Measurements from ENCODE around the gene EDIL3.
"Not testable (repeated sequence)": the region's sequence is repeated elsewhere in the genome, so short reads cannot be mapped to it uniquely, and the experiment has no call there.

Gene EDIL3

DNA sequence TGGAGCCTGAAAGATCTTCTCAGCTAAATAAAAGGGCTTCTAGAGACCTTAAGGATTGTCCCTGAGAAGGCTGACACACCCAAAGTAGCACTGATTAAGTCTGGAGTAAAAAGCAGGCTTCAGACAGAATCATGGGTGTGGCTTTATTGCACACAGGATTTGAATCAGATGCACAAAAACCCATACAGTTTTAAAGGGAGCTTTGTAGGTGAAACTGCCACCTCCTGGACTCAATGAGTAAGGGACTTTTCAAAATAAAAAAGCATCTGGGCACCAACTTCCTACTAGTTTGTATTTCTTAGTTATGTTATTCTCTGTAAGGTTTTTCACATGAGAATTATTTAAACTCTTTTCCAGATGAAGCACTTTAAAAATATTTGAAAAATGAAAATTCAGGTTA is 129.4 kb downstream of the EDIL3 start:
- DNase-seq, result no peak

DNA sequence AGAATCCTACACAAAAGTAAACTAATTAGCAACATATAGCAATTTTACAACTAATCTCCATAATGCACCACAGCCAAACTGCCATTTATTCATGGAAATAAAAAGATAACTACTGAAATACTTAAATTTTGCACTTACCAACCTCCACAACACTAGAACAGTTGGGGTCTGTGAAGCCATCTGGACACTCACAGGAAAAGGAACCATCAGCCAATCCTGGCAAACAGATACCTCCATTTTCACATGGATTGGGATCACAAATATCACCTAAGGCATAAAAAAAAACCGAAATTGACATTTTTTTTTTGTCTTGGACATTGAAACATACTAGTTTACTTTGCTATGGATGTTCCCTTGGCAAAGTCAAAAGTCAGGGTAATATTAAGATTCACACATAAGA is 130.7 kb downstream of the EDIL3 start:
- no peak for DNase-seq

GRCh38 chr5:84251503-84251902 is 133.2 kb downstream of the EDIL3 start:
- DNase-seq, result no peak

- DNase-seq, result no peak
These were observed 134.6 kb downstream of the EDIL3 start for GRCh38 chr5:84249918-84250630.

GRCh38 chr5:84248013-84248412 is 136.7 kb downstream of the EDIL3 start:
- no peak for DNase-seq

DNA sequence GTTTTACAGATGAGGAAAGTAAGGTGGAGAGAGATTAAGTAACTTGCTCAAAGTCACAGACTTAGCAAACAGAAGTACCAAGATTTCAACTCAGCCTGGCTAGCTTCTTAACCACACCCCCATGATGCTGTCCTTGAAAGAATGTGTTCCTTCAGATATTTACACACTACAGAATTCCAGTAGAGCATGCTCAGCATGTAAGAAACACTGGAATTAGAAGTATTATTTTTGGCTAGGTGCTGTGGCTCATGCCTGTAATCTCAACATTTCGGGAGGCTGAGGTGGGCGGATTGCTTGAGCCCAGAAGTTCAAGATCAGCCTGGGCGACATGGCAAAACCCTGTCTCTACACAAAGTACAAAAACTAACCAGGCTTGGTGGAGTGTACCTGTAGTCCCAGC is 142.4 kb downstream of the EDIL3 start:
- DNase-seq, result no peak

- no peak for DNase-seq
These were observed 145.2 kb downstream of the EDIL3 start for GRCh38 chr5:84239494-84239893.

DNA sequence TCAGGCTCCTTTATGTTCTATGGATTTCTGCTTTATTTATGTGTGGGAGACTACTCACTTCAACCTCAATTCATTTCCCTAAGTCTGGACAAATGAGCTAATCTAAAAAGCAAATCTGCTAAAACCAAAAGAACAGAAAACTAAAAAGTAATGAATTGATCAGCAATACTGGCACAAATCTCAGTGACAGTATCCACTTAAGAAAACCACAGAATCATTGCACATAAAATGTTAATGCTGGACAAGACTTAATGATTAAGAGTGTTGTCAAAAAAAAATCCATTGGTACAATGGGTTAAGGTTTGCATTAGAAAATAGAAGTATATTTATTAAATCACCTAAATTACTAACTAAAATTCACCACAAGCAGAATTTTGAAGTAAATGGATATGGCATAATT is 147.6 kb downstream of the EDIL3 start:
- no peak for DNase-seq

DNA sequence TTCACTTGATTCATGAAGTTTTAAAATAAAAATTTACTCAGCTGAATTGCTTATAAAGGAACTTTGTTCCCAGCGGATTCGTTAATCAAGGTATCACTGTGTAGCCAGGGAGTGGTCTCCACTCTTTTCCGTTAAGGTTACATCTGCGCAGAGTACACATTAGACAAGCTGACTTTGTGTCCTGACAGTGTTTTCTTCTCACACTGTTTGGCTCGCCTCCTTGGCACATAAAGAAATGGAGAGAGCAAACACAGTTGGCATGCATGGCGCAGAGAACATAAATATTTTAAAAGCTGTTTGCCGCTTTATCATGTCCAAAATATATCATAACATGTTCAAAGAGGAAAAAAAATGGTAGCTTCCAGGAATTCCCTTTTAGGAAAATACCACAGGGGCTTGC is 153.2 kb downstream of the EDIL3 start:
- DNase-seq, result no peak

GRCh38 chr5:84229045-84229444 is 155.6 kb downstream of the EDIL3 start:
- DNase-seq, result no peak

GRCh38 chr5:84228266-84228665 is 156.4 kb downstream of the EDIL3 start:
- no peak for DNase-seq

GRCh38 chr5:84227236-84227635 is 157.4 kb downstream of the EDIL3 start:
- DNase-seq, result no peak

DNA sequence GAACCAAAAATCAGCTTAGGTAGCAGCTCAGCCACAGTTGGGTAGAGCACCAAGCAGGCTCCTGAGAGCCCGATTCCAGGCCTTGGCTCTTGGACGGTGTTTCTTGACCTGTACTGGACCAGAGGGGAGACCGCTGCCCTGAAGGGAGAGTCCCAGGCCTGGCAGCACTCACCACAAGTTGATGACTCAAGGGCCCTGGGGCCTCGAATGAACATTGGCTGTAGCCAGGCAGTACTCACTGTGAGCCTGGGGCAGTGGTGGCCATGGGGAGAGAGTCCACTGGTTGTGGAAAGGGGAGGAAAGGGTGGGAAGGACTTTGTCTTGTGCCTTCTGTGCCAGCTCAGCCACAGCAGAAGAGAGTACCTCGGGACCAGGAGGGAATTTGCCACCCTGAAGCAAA is 166.1 kb downstream of the EDIL3 start:
- no peak for DNase-seq

DNA sequence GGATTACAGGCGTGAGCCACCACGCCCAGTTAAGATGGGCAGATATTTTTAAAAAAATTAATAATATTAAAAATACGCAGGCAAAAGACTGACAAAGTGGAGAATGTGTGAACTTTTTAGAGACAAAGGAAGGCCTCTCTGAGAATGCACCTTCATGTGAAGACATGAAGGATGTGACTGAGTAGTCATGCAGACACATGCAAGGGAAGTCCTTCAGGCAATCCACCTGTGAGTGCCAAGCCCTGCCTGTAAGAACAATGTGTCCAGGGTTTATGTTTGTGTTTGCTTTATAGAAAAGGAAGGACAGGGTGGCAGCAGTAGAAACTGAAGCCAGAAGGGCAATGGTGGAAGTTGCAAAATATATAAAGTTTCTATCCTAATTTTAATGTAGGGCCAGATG is 169.2 kb downstream of the EDIL3 start:
- DNase-seq, result no peak

DNA sequence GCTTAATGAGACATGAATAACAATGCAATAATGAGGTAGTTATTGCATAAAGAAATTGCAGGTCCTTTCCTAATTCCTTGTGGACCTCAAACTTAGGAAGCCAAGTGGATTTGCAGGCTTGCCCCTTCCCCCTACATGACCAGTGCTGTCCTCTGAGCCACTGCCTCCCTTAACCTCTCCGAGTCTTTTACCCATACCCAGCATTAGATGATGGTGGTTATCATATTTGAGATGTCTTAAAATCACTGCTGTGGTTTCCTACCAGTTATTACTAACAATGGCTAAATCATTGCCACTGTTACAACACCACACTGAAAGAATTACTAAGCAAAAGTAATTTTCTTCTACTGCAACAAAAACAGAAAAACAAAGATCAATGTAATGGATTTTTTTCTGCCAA is 170.8 kb downstream of the EDIL3 start:
- no peak for DNase-seq

GRCh38 chr5:84213212-84213611 is 171.5 kb downstream of the EDIL3 start:
- no peak for DNase-seq

GRCh38 chr5:84204772-84205171 is 179.9 kb downstream of the EDIL3 start:
- DNase-seq, result no peak

DNA sequence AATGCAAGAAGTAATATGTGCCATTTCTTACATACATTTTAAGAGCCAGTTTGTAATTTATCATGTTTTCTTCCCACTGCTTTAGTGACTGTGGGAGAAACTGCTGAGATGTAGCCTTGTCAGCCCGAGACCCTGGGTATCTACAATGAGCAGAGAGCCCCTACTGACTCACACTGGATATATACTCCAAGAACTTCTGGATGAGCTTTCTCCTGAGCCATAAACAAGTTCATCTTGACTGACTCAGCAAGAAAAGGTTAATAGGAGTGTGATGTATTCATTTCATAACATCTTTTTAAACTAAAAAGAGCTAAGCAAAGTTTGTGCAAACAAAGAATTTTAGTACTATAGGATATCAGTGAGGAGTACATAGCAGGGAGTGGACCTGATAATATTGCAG is 182.5 kb downstream of the EDIL3 start:
- no peak for DNase-seq

DNA sequence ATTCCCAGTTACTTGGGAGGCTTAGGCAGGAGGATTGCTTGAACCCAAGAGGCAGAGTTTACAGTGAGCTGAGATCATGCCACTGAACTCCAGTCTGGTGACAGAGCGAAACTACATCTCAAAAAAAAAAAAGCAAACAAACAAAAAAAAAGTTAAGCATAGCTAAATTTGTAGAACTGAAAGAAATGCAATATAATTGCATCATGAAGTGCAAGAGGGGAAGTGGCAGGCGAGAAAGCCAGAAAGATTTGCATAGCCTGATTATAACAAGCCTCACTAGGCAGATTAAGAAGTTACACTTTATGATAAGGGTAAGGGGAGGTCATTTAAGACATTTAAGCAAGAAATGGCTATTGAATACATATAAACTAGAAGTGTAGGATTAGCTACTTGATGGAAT is 187.1 kb downstream of the EDIL3 start:
- DNase-seq, result no peak

DNA sequence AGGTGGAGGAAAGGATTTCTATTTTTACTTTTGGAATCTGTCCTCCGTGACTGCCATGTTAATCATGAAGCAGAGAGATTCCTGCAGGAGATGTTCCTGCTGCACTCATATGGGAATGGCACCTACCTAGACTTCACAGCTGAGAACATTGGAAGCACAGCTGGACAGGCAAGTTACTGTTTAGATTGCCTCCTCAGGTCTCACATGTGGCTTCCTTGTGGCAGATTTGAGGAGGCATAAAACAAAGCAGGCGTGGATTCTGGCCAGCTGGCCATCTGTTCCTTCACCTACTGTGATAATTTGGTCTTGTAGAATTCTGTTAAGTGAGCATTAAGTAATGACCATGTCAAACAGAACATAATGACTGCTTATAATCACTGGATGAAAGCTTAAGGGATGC is 193.4 kb downstream of the EDIL3 start:
- DNase-seq, result no peak

DNA sequence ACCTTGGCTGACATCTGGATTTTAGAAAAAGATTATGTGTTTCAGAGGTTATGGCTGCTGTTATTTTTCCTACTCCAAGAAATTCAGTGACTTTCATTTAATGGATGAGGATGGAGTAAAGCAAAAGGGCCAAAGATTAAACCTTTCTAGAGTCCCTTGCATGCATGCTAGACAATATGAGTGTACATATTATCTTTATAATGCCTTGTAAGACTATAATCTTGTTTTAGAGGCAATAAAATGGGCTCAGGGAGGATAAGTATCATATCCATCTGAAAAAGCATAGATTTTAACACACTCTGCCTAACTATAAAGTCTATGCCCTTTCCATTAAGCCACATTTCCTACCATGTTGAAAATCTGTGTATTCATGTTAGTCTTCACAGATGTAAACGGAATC is 199.8 kb downstream of the EDIL3 start:
- no peak for DNase-seq

DNA sequence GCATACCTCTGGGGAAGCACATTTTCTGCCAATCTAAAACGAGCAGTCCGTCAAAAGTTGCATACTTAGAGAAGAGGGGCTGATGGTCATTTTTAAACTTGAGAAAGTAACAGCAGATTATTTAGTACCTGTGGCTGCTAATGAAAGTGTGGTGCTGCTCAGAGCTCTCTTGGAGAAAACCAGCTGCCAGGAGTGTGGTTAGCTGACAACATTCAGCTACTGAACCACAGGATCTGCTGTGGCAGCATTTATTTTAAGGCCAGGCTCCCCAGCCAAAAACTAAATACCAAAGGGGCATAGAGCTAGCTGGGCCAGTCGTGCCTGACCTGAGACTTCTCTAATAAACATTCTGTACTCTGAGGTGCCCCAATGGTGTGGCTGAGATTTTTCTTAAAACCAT is 203.6 kb downstream of the EDIL3 start:
- DNase-seq, result peak; percentile 69

DNA sequence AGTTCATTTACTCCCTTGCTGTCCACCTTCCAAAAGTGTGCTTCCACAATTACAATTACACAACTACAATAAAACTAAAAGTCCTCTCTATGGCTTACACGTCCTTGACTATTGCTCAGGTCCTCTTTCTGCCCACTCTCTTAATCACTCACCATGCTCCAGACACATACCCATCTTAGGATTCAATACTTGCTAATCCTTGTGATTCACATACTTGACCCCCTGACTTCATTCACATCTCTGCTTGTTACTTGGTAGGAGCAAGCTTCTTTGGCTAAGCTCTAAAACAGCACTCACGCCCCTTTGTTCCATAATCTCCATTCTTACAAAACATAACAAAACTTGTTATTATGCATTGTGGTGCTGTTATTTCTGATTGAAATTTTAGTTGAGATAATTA is 215.8 kb downstream of the EDIL3 start:
- DNase-seq, result no peak

DNA sequence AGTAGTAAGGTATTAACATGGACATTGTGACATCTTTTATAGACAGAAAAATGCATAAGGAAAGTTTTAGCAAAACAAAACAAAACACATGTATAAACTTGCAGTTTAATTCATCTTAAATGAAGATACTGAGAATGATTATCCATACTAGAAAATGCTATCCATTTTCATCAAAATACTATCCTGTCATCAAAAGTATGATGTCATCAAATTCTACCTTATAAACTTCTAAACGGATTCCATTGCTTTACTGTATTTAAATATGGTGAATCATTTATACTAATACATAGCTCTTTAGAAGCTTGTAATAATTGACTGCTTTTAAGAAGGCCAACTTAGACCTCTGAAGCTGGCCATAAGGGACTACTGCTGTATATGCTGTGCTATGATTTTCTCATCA is 221.0 kb downstream of the EDIL3 start:
- DNase-seq, result no peak

DNA sequence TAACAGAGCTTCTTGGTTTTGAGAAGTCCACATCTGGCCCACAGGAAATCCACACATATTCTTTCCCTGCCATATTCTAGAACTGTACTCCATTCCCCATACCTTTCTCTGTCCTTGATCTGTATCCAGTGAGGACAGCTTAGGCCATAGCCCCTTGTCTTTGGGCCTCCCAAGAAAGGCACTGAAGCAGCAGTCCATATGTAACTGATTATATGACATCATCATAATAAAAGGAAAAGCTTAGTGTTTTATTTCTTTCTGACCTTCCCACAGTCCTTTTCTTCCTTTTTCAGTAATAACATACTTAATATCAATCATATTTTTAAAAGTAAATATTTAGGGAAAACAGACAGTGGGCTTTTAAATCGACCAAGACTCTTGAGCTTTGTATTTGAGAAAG is 222.0 kb downstream of the EDIL3 start:
- DNase-seq, result no peak

DNA sequence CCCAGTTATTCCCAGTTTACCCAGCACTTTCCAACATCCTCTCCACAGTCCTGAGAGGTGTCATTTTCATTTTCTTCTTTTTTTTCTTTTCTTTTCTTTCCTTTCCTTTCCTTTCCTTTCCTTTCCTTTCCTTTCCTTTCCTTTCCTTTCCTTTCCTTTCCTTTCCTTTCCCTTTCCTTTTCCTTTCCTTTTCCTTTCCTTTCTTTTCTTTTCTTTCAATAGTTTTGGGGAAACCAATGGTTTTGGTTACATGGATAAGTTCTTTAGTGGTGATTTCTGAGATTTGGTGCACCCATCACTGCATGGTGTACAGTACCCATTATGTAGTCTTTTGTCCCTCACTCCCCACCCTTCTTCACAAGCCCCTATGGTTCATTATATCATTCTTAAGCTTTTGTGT is 224.0 kb downstream of the EDIL3 start:
- DNase-seq, result not testable (repeated sequence)
